ENCODE data around the gene GZMM.

DNA sequence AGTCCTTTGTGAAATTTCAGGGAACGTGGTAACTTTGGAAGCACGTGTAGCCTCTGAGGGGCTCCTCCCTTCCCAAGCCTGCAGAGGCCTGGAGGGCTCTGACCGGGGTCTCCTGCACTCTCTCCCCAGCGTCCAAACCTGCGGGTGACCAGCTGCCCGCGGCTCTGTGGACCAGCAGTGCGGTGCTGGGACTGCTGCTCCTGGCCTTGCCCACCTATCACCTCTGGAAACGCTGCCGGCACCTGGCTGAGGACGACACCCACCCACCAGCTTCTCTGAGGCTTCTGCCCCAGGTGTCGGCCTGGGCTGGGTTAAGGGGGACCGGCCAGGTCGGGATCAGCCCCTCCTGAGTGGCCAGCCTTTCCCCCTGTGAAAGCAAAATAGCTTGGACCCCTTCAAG is 39.2 kb upstream of the GZMM start:
- TF ChIP-seq, protein P1, sequence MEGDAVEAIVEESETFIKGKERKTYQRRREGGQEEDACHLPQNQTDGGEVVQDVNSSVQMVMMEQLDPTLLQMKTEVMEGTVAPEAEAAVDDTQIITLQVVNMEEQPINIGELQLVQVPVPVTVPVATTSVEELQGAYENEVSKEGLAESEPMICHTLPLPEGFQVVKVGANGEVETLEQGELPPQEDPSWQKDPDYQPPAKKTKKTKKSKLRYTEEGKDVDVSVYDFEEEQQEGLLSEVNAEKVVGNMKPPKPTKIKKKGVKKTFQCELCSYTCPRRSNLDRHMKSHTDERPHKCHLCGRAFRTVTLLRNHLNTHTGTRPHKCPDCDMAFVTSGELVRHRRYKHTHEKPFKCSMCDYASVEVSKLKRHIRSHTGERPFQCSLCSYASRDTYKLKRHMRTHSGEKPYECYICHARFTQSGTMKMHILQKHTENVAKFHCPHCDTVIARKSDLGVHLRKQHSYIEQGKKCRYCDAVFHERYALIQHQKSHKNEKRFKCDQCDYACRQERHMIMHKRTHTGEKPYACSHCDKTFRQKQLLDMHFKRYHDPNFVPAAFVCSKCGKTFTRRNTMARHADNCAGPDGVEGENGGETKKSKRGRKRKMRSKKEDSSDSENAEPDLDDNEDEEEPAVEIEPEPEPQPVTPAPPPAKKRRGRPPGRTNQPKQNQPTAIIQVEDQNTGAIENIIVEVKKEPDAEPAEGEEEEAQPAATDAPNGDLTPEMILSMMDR (IDR thresholded peaks at IDR 0.05): no peak
- no peak for TF ChIP-seq POLR2A (IDR thresholded peaks at IDR 0.05)
